Left lung (tissue), 10 donors: ENCODE measurements around the gene PGM3. TPM values are rescaled to one million over a fixed set of nuclear protein-coding genes. Genes with fewer than 3 reads are reported as not detected.

ENCODE experiments used
- ATAC-seq: fragments of 200-7000 bp; cut with Tn5 transposase; one replicate; pipeline ENCODE4 v1.9.1; 2020; ENCODE audit warnings: moderate library complexity
- DNase-seq, 4 donors: peaks; one replicate each; pipeline ENCODE4 v3.0.0-alpha.2; 2013 to 2020
- H3K27ac ChIP-seq, 2 donors: fragments of 200-600 bp; sonication (generic) in 1 of 2; one replicate each; pipeline versions ENCODE4 v1.5.0 to v1.8.0; 2020 to 2021
- H3K27me3 ChIP-seq, 2 donors: fragments of 200-600 bp; sonication (generic) in 1 of 2; one replicate each; pipeline versions ENCODE4 v1.5.0 to v1.8.0; 2020 to 2021
- H3K36me3 ChIP-seq, 2 donors: fragments of 200-600 bp; sonication (generic) in 1 of 2; one replicate each; pipeline versions ENCODE4 v1.5.0 to v1.8.0; 2020 to 2021
- H3K4me1 ChIP-seq, 2 donors: fragments of 200-600 bp; one replicate each; pipeline ENCODE4 v1.8.0; 2021
- H3K4me3 ChIP-seq, 2 donors: fragments of 200-600 bp; sonication (generic) in 1 of 2; one replicate each; pipeline versions ENCODE4 v1.5.0 to v1.8.0; 2020 to 2021; ENCODE audit warnings: mild to moderate bottlenecking in 1 of 2
- H3K9me3 ChIP-seq, 2 donors: fragments of 200-600 bp; sonication (generic) in 1 of 2; one replicate each; pipeline versions ENCODE4 v1.5.0 to v1.8.0; 2020 to 2021
- CTCF ChIP-seq, 2 donors: fragments of 200-600 bp; sonication (generic) in 1 of 2; IDR thresholded peaks; one replicate each; pipeline versions ENCODE4 v1.5.0 to v1.8.0; 2021; ENCODE audit warnings: antibody characterized with exemption in 2 of 2
- intact Hi-C, 2 donors: fragments of 100-400 bp; cut with DNase I; formaldehyde crosslinking; loops; one replicate each; pipeline versions ENCODE4 v1.11.2 to v1.14.2; 2022
- polyA plus RNA-seq, 6 donors: library from polyadenylated mRNA; unstranded; fragments of 120-200 nt; gene quantifications; one replicate each; pipeline ENCODE4 v1.2.1, GENCODE V29; 2013; ENCODE audit not compliant: insufficient read length in 6 of 6
- total RNA-seq, 2 donors: library from RNA; stranded (reverse); fragmentation: NEBNext Ultra II Directional; extraction: Animal tissue kit (Norgen Biotek cat#: 25700); gene quantifications; one replicate each; pipeline ENCODE4 v1.2.1, GENCODE V29; 2021
- donor health status: DM: no; HTN: yes; CAD: no.
- donor health status: DM: no; HTN: no; CAD: no.

The PGM3 gene
- total and polyA plus RNA-seq, 8 donors = 44.0 to 86.5 (median 73.7) TPM

- H3K27ac ChIP-seq = no peak overlapping the region
- H3K4me3 ChIP-seq = no peak overlapping the region
- H3K27me3 ChIP-seq = no peaks in the 10 kb centered on the region
- H3K4me1 ChIP-seq = no peaks in the 10 kb centered on the region
- DNase-seq (no peak), ATAC-seq (no peak)
- no peak for TF ChIP-seq CTCF (IDR thresholded peaks at IDR 0.05)
- peaks cover 0 to 77% of the 10 kb centered on the region in 2 donors for H3K36me3 ChIP-seq
- intact Hi-C loops = no loop called here
- H3K9me3 ChIP-seq = no peaks in the 10 kb centered on the region
Measured at GRCh38 chr6:83153883-83154521, 39.1 kb downstream of the PGM3 start.

- no peaks in the 10 kb centered on the region for H3K27me3 ChIP-seq
- no peak for DNase-seq
- ATAC-seq = no peak
- H3K27ac ChIP-seq = no peak overlapping the region
- H3K4me3 ChIP-seq = no peak overlapping the region
- no peak for TF ChIP-seq CTCF (IDR thresholded peaks at IDR 0.05)
- H3K4me1 ChIP-seq = no peaks in the 10 kb centered on the region
- H3K9me3 ChIP-seq = no peaks in the 10 kb centered on the region
- intact Hi-C loops = no loop called here
- peaks cover 0 to 72% of the 10 kb centered on the region in 2 donors for H3K36me3 ChIP-seq
Measured at GRCh38 chr6:83152913-83153312, 40.2 kb downstream of the PGM3 start.

GRCh38 chr6:83151114-83151513, 42.0 kb downstream of the PGM3 start:
- intact Hi-C loops = no loop called here
- TF ChIP-seq CTCF (IDR thresholded peaks at IDR 0.05) = no peak
- Histone ChIP-seq H3K36me3 (peaks cover 0 to 62% of the 10 kb centered on the region in 2 donors), H3K4me3 (no peak overlapping the region), H3K4me1 (no peaks in the 10 kb centered on the region), H3K27ac (no peak overlapping the region), H3K27me3 (no peaks in the 10 kb centered on the region), H3K9me3 (no peaks in the 10 kb centered on the region)
- DNase-seq = no peak
- no peak for ATAC-seq

- no peak for DNase-seq
- no peak for ATAC-seq
- TF ChIP-seq CTCF (IDR thresholded peaks at IDR 0.05) = no peak
- intact Hi-C loops = no loop called here
- no peak overlapping the region for H3K4me3 ChIP-seq
- no peaks in the 10 kb centered on the region for H3K27me3 ChIP-seq
- H3K27ac ChIP-seq = no peak overlapping the region
- H3K9me3 ChIP-seq = no peaks in the 10 kb centered on the region
- H3K36me3 ChIP-seq = peaks cover 0 to 74% of the 10 kb centered on the region in 2 donors
- H3K4me1 ChIP-seq = no peaks in the 10 kb centered on the region
Measured at GRCh38 chr6:83138758-83139157, 54.3 kb downstream of the PGM3 start.

- no peaks in the 10 kb centered on the region for H3K9me3 ChIP-seq
- peaks cover 0 to 69% of the 10 kb centered on the region in 2 donors for H3K36me3 ChIP-seq
- intact Hi-C loops = no loop called here
- no peaks in the 10 kb centered on the region for H3K4me1 ChIP-seq
- no peak overlapping the region for H3K27ac ChIP-seq
- TF ChIP-seq CTCF (IDR thresholded peaks at IDR 0.05) = no peak
- no peak for ATAC-seq
- DNase-seq = no peak
- H3K27me3 ChIP-seq = no peaks in the 10 kb centered on the region
- no peak overlapping the region for H3K4me3 ChIP-seq
Measured at GRCh38 chr6:83138118-83138722, 54.8 kb downstream of the PGM3 start.
